Type B pancreatic cell (in vitro differentiated cells): ENCODE data around the gene CRACR2A. TPM values are rescaled to one million over a fixed set of nuclear protein-coding genes. Genes with fewer than 3 reads are reported as not detected.

Experiments used
- DNase-seq: peaks from one replicate; pipeline ENCODE4 v3.0.0; 2021; ENCODE audit warnings: mixed read lengths; ENCODE audit not compliant: unreplicated experiment; ENCODE audit errors: extremely low spot score
- H3K27ac Mint-ChIP-seq: 2 replicates; pipeline ENCODE4 v1.8.0; 2021; ENCODE audit warnings: mild to moderate bottlenecking, mixed read lengths
- H3K27me3 Mint-ChIP-seq: 2 replicates; pipeline ENCODE4 v1.8.0; 2021; ENCODE audit warnings: mixed read lengths
- H3K36me3 Mint-ChIP-seq: 2 replicates; pipeline ENCODE4 v1.8.0; 2021; ENCODE audit warnings: mixed read lengths
- H3K4me1 Mint-ChIP-seq: one replicate; pipeline ENCODE4 v1.8.0; 2021; ENCODE audit warnings: mixed read lengths; ENCODE audit not compliant: unreplicated experiment
- H3K4me3 Mint-ChIP-seq: 2 replicates; pipeline ENCODE4 v1.8.0; 2021; ENCODE audit warnings: mild to moderate bottlenecking, mixed read lengths
- H3K9me3 Mint-ChIP-seq: 2 replicates; pipeline ENCODE4 v1.8.0; 2021; ENCODE audit warnings: mixed read lengths
- total RNA-seq: library from RNA; stranded (reverse); gene quantifications from 2 replicates; pipeline ENCODE4 v1.2.1, GENCODE V29; 2021; ENCODE audit warnings: low replicate concordance
- TF ChIP-seq, protein P1 (sequence below): fragments of 200-600 bp; sonication (generic); conservative IDR thresholded peaks from 2 replicates; pipeline ENCODE4 v1.5.0; 2021; ENCODE audit warnings: antibody characterized with exemption, mild to moderate bottlenecking

CRACR2A gene
- total RNA-seq, 1 donor from 2014 or later = 1.9 TPM

- H3K9me3 Mint-ChIP-seq = no peaks in the 10 kb centered on the region
- H3K27ac Mint-ChIP-seq = no peak overlapping the region
- peaks cover 33% of the 10 kb centered on the region for H3K27me3 Mint-ChIP-seq
- H3K4me1 Mint-ChIP-seq = peaks cover 8% of the 10 kb centered on the region
- no peak for DNase-seq
- no peaks in the 10 kb centered on the region for H3K36me3 Mint-ChIP-seq
- TF ChIP-seq, protein P1, sequence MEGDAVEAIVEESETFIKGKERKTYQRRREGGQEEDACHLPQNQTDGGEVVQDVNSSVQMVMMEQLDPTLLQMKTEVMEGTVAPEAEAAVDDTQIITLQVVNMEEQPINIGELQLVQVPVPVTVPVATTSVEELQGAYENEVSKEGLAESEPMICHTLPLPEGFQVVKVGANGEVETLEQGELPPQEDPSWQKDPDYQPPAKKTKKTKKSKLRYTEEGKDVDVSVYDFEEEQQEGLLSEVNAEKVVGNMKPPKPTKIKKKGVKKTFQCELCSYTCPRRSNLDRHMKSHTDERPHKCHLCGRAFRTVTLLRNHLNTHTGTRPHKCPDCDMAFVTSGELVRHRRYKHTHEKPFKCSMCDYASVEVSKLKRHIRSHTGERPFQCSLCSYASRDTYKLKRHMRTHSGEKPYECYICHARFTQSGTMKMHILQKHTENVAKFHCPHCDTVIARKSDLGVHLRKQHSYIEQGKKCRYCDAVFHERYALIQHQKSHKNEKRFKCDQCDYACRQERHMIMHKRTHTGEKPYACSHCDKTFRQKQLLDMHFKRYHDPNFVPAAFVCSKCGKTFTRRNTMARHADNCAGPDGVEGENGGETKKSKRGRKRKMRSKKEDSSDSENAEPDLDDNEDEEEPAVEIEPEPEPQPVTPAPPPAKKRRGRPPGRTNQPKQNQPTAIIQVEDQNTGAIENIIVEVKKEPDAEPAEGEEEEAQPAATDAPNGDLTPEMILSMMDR = no peak
- H3K4me3 Mint-ChIP-seq = no peak overlapping the region
These were observed 52.0 kb downstream of the CRACR2A start for GRCh38 chr12:3700861-3701260.

DNA sequence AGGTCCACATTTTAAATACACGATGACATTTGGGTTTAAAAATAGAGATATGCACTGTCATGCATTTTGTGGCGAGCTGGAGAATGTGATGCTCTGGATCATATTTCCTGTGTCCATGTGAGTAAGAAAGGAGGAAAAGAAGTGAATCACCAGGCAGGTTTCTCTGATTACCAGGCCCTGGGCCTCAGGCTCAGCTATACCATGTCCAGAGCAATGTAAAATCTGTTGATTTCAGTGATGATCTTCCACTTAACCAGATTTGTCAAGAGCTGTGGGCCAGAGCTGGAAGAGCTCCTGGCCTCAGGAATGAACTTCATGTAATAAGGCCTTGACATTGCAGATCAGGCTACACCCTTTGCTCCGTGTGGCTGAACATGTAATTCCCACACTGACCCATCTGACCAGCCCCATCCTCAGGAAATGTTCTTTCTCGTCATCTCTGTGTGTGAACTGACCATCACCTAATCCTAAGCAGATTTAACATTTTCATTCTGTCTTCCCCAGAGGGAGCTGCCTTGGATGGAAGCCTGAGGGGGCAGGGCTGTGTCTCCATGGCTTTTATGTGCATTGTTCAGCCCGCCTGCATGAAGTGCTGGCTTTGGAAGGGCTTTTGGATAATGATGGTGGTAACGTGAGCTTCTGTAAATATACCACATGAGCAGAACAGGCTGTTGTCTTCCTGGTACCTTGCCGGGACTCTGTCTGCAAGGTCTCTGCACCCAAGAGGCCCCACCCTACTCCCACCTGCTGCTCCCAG is 54.5 kb downstream of the CRACR2A start:
- H3K27ac Mint-ChIP-seq = no peak overlapping the region
- peaks cover 26% of the 10 kb centered on the region for H3K27me3 Mint-ChIP-seq
- TF ChIP-seq, protein P1 = no peak
- peaks cover 8% of the 10 kb centered on the region for H3K4me1 Mint-ChIP-seq
- H3K9me3 Mint-ChIP-seq = no peaks in the 10 kb centered on the region
- DNase-seq = no peak
- H3K4me3 Mint-ChIP-seq = no peak overlapping the region
- no peaks in the 10 kb centered on the region for H3K36me3 Mint-ChIP-seq

- Mint-ChIP-seq H3K9me3 (no peaks in the 10 kb centered on the region), H3K27ac (no peak overlapping the region), H3K36me3 (no peaks in the 10 kb centered on the region), H3K27me3 (peaks cover 26% of the 10 kb centered on the region), H3K4me1 (peaks cover 8% of the 10 kb centered on the region), H3K4me3 (no peak overlapping the region)
- TF ChIP-seq, protein P1 = no peak
- DNase-seq = no peak
These were observed 55.5 kb downstream of the CRACR2A start for GRCh38 chr12:3697311-3697870.

DNA sequence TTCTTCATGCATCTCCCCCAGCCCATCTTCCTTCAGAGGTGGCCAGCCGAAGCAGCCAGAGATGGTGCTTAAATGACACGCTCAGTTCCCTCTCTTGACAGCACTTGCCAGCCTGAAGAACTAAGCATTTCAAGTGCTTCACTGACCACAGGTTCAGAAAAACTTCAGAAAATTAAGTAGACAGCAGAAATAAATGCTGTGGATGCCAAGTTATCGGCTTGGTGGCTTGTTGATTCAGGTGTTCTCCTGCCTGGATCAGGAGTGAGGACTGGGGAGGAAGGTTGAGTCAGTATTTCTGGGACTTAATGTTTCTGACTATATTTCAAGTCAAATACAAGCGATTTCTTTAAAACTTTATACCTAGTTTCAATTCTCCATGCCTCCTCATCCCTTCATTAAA is 58.2 kb downstream of the CRACR2A start:
- TF ChIP-seq, protein P1 = no peak
- peaks cover 8% of the 10 kb centered on the region for H3K4me1 Mint-ChIP-seq
- peaks cover 37% of the 10 kb centered on the region for H3K27me3 Mint-ChIP-seq
- no peak for DNase-seq
- H3K27ac Mint-ChIP-seq = no peak overlapping the region
- peaks cover 5% of the 10 kb centered on the region for H3K9me3 Mint-ChIP-seq
- H3K4me3 Mint-ChIP-seq = no peak overlapping the region
- peaks cover 4% of the 10 kb centered on the region for H3K36me3 Mint-ChIP-seq

- H3K27ac Mint-ChIP-seq = no peak overlapping the region
- peaks cover 4% of the 10 kb centered on the region for H3K36me3 Mint-ChIP-seq
- H3K4me1 Mint-ChIP-seq = no peaks in the 10 kb centered on the region
- TF ChIP-seq, protein P1 = no peak
- DNase-seq = no peak
- peaks cover 54% of the 10 kb centered on the region for H3K27me3 Mint-ChIP-seq
- H3K4me3 Mint-ChIP-seq = no peak overlapping the region
- peaks cover 12% of the 10 kb centered on the region for H3K9me3 Mint-ChIP-seq
These were observed 60.1 kb downstream of the CRACR2A start for GRCh38 chr12:3692616-3693365.
